ENCODE data around the gene EPB41L3.
"Not testable (repeated sequence)": the region's sequence is repeated elsewhere in the genome, so short reads cannot be mapped to it uniquely, and the experiment has no call there.

Gene EPB41L3

DNA sequence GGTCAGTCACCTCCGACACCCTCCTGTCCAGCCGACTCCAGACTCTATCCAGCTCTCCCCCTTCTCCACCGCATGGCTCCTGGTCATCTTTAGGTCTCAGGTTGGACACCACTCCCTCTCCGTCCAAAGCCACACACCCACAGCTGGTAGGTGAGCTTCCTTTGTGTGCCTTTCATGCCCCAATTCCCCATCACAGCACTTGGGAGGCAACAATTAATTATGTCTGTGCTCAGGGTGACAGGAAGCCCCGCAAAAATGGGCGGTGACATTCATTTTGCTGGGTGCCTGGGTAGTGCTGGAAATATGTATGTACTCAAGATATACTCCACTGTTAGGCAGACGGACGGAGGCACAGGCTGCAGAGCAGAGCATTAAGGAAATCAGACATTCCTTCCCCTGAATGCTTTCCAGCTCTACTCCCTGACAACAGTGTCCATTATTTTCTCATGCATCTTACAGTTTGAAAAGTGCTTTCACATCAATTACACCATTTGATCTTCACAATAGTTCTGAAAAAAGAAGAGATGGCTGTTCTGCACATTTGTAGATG, 13.1 kb downstream of the EPB41L3 start:
- DNase-seq: no peak

DNA sequence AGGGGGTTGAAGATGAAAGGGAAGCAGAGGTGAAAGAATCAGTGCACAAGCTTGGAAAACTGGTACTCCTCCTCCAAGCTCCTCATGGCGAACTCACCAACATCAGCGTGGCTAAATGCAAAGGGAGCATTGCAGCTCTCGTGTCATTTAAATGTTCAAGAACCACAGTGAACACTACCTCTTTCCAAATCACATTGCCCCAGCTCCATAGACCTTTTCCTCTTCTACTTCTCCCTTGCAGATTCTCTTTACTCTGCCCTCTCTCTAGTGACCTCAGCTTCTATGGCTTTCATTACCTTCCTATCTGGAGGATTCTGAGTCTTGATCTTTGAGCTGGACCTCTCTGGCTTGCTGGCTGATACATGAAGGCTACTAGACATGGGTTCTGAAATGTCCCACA, 14.3 kb downstream of the EPB41L3 start:
- DNase-seq: no peak

DNA sequence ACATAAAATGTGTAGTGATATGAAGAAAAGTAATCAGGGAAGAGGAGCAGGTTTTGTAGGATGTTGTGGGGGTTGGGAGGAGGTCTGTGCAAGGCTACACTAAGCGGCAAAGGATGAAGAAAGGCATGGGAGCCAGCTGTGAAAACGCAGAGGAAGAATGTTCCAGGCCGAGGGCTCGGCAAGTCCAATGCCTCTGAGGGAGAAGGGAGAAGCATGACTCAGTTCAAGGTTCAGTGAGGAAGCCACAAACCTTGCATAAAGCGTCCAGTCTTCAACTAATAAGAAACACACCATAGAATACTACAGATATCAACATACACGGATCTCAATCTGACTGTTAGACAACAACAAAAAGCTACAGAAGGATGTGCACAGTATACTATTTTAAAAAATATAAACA, 16.2 kb downstream of the EPB41L3 start:
- DNase-seq: no peak

DNA sequence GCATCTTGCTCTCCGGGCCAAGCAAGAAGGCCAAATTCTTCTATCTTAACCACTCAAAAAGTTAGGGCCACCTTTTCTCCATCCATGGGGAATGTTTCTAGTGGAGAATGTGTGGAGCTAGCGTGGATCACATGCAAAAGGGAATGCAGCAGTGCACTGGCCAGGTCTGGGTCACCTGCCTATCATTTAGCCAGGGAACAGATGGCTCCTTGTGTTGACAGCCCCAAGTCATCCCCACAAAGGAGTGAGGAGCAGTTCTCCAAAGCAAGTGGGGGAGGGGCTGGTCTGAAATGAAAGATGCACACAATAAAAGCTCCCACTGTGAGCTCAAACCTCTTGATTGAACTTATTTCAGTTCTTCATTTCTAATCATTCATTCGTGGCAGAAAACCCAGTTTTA, 19.1 kb downstream of the EPB41L3 start:
- DNase-seq: no peak

DNA sequence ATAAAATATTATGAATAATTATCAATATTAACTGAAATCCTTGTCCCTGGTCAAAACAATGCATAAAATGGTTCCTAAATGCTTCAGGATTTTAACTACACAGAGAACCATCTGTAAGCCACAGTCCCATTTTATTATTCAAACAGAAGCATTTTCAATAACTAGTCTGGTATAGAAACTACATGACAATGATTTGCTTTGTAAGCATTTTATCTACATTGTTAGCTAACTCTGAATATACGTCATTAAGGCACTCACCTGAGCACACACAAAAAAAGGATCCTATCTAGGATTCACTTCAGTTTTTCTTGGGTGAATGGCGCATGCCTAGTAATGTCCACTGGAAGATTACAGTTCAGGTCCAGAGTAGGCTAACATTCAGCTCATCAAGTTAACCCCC, 22.8 kb downstream of the EPB41L3 start:
- no peak for DNase-seq

DNA sequence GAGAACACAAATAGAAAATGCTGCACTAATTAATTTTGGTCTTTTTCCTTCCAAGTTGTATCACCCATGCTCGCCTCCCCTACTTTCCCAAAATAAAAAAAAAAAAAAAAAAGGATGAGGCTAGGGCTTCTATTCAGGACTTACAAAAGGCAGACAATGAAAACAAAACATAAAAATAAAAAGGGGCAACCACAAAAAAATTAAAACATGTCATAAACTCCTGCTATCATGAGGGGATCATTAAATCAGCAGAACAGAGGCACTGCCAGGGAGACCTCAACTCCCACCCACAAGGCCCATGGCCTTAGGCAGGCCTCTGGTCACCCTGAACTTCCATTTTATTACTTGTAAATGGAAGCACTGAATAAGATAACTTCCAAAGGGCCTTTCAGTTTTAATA, 23.3 kb downstream of the EPB41L3 start:
- DNase-seq: no peak

DNA sequence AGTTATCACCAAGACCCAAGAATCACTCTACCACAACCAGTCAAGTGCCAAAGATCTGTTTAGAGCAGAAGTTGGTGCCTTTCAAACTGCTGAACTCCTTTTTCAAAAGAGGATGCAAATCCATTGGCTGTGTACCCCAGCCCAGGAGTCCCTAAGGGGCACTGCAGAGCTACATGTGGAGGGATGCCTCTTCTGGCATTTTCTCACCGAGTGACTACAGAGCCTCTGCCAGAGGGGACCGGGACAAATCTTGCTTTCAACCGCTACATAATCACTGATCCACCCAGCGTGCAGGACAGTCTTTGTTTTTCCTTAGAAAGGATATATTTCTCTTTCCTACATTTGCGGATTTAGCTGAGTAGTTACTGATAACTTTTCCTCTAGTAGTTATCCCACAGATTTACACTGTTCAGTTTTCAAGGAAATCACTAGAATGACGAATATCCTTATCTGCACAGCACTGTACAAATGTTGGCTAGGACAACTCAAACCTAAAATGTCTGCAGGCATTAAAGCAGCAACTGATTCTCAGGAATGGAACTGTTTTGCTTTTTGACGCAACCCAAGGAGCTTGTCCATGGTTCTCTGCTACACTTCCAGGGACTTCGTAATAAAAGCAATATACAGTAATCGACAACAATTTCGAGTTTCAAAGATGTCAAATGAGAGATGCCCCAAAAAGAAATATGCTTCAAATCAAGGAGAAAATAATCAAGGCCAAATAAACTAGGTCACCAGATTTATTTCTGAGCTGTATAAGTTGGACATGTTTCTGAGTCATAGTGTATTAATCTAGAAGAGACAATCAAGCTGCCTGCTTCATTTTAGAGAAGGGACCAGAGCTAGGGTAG, 24.1 kb downstream of the EPB41L3 start:
- DNase-seq: no peak

DNA sequence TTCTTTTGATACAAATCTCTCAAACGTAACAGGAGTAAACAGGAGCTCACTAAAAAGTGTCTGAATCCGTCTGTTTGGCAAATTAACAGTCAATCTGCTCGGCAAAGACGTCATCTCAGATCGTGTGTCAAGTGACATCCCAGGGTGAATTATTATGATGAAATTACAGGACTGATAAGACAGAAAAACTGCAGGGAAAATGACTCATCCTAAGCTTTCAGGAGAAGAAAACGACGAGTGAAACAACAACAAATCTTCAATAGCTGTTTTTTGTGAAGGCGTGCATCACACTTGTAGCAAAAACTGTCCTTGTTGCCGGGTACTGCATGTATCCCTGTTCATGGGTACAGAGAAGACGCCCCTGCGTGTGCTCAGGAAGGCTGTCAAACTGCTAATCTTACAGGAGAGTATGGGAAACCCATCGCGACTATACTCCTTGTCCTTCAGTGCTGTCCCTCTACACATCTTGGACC, 24.9 kb downstream of the EPB41L3 start:
- no peak for DNase-seq

DNA sequence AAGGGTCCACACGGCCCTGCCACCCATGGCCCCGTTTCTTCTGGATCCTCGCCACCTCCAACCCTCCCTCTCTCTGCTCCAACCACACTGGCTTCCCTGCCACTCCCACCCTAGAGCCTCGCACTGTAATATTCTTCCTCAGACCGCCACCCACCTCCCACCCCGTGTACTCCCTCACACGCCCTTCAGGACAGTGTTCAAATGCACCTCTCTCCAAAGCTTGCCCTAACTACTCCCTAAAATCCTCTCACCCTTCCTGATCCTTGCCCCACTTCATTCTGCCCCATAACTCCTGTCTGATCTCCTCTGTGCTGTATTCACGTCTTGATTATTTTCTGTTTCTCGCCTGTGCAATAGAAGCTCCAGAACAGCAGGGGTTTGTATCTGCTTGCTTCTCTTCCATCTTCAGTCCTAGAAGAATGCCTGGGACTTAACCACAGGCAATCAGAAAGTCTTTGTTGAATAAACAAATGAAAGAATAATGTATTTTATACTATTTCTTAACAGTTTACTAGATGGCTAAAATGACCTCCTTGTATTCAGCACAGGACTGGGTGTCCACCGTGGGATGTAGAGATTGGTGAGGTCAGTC, 25.5 kb downstream of the EPB41L3 start:
- DNase-seq: no peak

DNA sequence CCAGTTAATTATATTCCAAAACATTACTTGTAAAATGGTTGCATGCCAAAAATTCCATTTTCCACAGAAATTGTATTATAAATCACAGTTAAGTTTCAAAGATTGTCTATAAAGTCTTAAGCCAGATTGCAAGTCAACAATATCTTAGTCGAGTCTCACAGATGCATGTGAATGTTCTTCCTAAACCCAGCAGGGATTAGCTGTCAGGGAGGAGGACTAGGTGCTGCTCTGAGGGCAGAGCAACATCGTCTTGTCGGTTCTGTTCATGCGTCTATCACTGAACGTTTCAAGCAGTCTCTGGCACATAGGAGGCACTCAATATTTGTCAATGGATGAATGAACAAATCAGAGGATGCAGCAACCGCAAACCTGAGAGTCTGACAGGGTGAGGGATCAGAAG, 27.0 kb downstream of the EPB41L3 start:
- DNase-seq: no peak

DNA sequence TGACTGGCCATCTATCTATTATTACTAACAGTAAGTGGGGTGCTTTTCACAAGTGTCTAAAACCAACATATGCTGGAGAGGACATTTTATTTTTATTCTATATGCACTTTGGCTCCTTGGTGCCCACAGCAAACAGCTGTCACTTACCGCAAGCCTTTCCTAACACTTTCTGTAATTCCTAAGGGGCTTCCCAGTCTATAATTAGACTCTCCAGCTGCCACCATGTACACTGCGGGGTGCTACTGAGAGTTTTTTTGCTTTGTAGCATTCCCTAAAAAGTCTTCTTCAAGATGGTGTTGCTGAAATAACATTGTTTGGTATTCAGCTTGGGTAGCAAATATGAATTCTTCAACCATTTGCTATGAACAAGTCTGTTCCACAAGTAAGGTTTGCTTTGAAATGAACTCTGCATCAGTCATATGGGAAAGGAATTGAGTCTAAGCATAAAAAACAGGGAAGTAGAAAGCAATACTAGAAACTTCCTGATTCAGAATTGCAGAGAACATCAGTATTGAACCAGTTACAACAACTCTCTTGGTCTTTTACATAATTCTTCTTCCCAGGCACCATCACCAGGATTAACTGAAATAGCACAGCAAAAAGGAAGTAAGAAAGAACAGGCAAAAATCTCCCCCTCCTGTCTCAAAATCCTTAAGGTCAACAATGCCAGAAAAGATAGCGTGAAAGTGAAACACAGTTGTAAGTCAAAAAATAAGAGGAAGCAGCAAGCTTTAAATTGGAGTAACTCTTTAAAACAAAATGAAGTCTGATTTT, 28.6 kb downstream of the EPB41L3 start:
- DNase-seq: no peak

DNA sequence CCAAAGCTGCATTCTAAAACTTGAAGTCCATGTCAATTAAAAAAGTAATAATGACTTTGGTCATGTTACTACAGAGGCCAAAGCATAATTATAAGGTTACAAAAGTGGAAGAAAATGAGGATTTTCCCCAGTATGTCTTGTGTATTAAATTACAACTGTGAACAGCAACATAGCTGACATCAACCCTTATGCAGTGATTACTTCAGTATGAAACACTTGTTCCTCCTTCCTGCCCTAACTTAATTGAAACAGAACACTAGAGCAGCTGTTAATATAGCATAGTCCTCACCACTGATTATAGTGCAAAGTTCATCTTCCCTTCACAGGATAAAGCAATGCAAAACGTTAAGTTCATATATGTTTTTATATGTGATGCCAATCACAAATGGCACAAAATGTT, 29.9 kb downstream of the EPB41L3 start:
- no peak for DNase-seq

DNA sequence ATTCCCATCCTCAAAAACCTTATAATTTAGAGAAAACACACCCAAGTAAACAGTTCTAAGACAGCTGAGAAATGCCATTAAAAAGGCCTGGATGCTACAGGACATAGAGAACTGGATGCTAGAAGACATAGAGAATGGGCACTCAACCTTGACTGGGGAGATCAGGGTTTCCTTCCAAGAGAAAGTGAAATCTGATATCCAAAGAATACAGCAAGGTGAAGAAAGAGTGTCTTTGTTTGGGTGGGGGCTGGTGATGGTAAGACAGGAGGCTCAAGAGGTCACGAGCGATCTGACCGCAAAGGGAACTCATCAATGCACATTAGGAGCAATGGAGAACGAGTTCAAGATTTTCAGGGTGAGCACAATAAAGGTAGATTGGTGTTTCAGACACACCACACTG, 31.6 kb downstream of the EPB41L3 start:
- DNase-seq: no peak

DNA sequence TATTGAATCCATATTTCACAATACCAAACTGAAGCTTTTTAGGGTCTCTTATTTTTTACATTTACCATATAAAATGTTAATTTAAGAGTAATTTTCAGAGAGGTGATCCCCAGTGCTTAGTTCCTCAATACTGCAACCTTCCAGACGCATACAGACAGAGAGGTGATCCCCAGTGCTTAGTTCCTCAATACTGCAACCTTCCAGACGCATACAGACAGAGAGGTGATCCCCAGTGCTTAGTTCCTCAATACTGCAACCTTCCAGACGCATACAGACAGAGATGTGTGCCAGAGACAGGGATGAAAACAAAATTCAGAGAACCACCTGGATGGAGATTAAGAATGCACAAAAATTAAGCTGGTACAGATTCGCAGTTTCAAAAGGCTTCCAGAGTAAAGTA, 32.3 kb downstream of the EPB41L3 start:
- not testable (repeated sequence) for DNase-seq

DNA sequence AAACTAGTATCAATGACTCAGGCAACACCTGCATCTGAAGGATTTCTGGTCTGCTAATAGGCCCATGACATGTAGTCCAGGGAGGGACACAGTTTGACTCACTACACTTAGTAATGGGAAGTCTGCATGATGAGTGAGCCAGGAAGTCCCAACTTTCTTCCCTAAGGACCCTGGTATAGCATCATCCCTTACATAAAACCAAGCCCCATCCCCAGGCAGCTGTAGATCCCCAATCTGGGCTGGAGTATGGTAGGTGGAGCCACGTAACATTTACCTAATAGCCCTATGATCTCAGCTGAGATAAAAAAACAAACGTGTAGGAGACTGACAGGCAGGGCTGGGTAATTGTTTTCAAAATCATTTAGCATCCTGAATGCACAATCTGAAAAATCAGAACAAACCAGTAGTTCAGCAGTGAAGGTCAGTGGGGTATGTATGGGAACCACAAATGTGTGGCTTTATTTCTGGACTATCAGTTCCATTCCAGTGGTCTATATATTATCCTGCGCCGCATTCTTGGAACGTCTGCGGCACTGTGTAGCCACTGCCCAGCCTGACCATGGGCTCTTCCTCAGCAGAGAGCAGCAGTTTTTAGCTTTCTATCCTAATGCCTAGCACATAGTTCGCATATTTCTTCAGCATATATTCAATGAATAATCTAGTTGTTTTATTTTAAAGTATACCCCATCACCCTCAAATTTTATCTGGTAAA, 33.5 kb downstream of the EPB41L3 start:
- DNase-seq: no peak

DNA sequence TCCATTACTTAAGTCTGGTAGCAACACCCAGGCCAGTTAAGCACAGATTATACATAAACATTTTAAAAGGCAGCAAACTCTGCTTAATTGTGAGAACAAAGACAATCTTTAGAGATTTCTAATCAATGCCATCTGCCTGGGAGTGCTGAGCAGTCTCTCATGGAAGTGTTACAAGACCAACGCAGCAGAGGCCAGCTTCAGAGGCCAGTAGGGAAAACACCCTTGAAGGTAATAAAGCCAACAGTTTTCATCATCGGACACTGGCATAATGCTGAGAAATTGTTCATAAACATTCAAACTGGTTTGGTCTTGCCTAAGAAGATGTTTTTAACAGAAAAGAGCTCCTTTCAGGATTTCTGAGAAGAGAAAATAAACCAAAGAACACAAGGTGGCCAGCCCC, 35.0 kb downstream of the EPB41L3 start:
- no peak for DNase-seq

DNA sequence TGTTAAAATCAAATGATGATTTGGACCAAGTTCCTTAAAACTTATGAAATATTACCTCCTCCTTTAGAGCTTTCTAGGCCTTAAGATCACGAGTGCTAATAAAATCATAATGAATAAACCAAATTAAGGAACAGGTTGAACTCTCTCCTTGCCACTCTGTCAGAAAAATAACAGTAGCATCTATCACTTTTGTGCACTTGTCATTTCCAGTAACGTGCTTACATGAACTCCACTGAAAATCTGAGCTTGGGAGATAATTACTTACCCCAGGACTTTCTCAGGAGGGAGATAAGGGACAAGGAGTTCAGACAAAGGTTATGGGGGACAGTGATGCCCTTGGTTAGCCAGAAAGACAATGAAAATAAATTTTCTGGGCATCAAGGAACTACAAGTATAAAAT, 36.0 kb downstream of the EPB41L3 start:
- DNase-seq: no peak

DNA sequence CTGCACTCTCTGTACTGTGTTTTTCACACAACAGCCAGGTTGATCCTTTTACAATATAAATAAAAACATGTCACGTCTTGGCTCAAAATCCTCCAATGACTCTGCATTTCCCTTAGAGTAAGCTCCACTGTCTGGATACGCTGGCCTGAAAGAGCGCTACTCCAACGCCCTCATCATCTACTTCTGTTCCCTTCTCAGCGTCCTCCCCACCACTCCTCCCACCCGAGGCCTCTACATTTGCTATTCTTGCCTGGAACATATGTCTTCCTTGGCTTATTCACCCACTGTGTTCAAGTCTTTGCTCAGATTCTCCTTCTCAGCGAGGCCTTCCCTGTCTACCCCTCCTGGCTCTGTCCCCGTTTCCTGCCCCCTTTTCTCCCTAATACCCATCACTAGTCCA, 37.6 kb downstream of the EPB41L3 start:
- DNase-seq: no peak

DNA sequence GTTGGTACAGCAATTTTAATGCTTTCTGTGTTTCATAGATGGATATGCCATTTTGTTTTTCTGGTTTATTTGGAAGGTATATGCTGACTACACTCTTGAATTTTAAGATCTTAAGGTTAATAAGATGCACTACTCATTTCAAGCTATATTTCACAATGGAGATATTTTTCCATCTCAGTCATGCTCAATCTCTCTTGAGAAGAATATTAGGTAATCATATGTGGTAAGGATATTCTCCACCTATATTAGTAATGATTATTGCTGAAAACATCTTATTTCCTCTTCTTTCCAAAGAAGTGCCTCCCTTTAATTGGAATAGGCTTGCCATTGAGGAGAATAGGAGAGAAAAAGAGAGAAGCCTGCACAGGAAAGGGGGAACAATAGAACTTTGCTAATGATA, 40.1 kb downstream of the EPB41L3 start:
- no peak for DNase-seq

DNA sequence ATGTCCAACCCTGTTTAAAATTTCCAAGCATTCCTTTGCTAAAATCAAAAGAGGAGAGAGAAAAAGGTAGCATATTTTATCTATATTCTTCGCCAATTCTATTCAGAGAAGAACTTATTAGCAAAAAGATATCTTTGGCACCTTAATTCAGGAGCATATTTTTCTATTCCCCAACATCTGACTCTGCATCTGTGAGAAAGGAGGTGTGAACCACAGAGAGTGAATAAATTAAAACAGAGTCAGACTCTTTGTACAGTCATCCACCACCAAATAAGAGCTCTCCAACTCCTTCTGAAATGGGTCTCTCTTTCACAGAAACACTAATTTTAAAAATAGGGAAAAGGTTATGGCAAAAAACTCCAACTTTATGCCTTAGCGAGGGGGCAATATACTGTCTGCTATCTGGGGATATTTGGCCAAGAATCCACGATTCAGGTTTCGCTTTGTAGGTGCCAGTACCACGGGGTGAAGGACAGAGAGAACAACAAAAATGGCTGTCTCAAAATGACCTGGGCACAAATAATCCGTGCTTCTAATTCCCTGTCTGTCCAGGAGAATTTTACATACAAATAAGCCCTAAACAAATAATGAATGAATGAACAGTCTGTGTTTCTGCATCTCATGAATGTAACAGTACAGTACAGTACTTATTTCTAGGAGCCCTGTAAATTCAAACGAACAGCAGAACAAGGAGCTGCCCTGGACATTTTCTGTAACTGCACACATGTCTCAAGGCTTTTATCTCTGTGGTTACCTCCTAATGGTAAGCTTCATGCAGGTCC, 43.4 kb downstream of the EPB41L3 start:
- DNase-seq: no peak

DNA sequence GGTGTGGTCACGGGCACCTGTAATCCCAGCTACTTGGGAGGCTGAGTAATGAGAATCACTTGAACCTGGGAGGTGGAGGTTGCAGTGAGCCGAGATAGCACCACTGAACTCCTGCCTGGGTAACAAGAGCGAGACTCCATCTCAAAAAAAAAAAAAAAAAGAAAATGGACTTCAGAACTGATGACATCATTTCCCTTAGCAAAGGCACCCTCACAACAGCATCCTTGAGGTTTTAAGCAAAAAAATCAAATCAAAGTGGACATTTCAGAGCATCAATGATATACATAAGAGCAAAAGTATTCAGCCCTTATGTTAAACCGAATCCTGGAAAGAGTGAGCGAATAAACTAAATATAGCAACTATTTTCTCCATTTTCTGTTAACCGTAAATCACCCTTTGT, 45.3 kb downstream of the EPB41L3 start:
- no peak for DNase-seq

DNA sequence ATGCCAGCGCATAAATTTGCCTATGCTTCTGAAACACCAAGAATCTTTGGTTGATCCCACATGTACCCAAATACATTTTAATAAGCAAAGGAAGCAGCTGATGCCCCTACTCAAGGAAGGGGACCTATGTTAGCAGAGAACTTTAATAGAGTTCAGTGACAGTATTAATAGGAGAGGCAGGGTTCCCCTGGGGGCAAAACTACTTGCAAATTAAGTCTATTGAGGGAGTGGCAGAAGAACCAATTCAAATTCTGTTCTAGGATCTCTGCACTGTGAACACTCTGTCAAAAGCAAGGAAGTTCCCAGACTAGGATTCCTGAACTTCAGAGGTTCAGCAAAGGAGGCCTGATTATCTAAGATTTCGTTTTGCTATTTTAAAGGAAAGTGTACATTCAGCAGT, 47.5 kb downstream of the EPB41L3 start:
- DNase-seq: no peak

Measured in DMS53 (cell line).